Left lung (tissue), 10 donors: ENCODE measurements around the gene ATP6V0C. TPM values are rescaled to one million over a fixed set of nuclear protein-coding genes. Genes with fewer than 3 reads are reported as not detected.
A peak's percentile ranks its signal among the peaks of the same experiment; 100 is the strongest.
"Not testable (repeated sequence)": the region's sequence is repeated elsewhere in the genome, so short reads cannot be mapped to it uniquely, and the experiment has no call there.

Experiments
- ATAC-seq: fragments of 200-7000 bp; cut with Tn5 transposase; one replicate; pipeline ENCODE4 v1.9.1; 2020; ENCODE audit warnings: moderate library complexity
- DNase-seq, 4 donors: peaks; one replicate each; pipeline ENCODE4 v3.0.0-alpha.2; 2013 to 2020
- H3K27ac ChIP-seq, 2 donors: fragments of 200-600 bp; sonication (generic) in 1 of 2; one replicate each; pipeline versions ENCODE4 v1.5.0 to v1.8.0; 2020 to 2021
- H3K27me3 ChIP-seq, 2 donors: fragments of 200-600 bp; sonication (generic) in 1 of 2; one replicate each; pipeline versions ENCODE4 v1.5.0 to v1.8.0; 2020 to 2021
- H3K36me3 ChIP-seq, 2 donors: fragments of 200-600 bp; sonication (generic) in 1 of 2; one replicate each; pipeline versions ENCODE4 v1.5.0 to v1.8.0; 2020 to 2021
- H3K4me1 ChIP-seq, 2 donors: fragments of 200-600 bp; one replicate each; pipeline ENCODE4 v1.8.0; 2021
- H3K4me3 ChIP-seq, 2 donors: fragments of 200-600 bp; sonication (generic) in 1 of 2; one replicate each; pipeline versions ENCODE4 v1.5.0 to v1.8.0; 2020 to 2021; ENCODE audit warnings: mild to moderate bottlenecking in 1 of 2
- H3K9me3 ChIP-seq, 2 donors: fragments of 200-600 bp; sonication (generic) in 1 of 2; one replicate each; pipeline versions ENCODE4 v1.5.0 to v1.8.0; 2020 to 2021
- CTCF ChIP-seq, 2 donors: fragments of 200-600 bp; sonication (generic) in 1 of 2; IDR thresholded peaks; one replicate each; pipeline versions ENCODE4 v1.5.0 to v1.8.0; 2021; ENCODE audit warnings: antibody characterized with exemption in 2 of 2
- intact Hi-C, 2 donors: fragments of 100-400 bp; cut with DNase I; formaldehyde crosslinking; loops; one replicate each; pipeline versions ENCODE4 v1.11.2 to v1.14.2; 2022
- polyA plus RNA-seq, 6 donors: library from polyadenylated mRNA; unstranded; fragments of 120-200 nt; gene quantifications; one replicate each; pipeline ENCODE4 v1.2.1, GENCODE V29; 2013; ENCODE audit not compliant: insufficient read length in 6 of 6
- total RNA-seq, 2 donors: library from RNA; stranded (reverse); fragmentation: NEBNext Ultra II Directional; extraction: Animal tissue kit (Norgen Biotek cat#: 25700); gene quantifications; one replicate each; pipeline ENCODE4 v1.2.1, GENCODE V29; 2021
- donor health status: DM: no; HTN: yes; CAD: no.
- donor health status: DM: no; HTN: no; CAD: no.

ATP6V0C gene
- total and polyA plus RNA-seq, 8 donors = 76.6 to 333 (median 102) TPM

GRCh38 chr16:2476741-2477140 lies 37.0 kb upstream of the ATP6V0C start:
- peaks cover 0 to 26% of the 10 kb centered on the region in 2 donors for H3K27me3 ChIP-seq
- H3K9me3 ChIP-seq = no peaks in the 10 kb centered on the region
- peak overlapping the region in 1 of 2 donors; percentile 84 for H3K4me3 ChIP-seq
- DNase-seq = no peak
- no peaks in the 10 kb centered on the region for H3K36me3 ChIP-seq
- H3K4me1 ChIP-seq = peaks cover 29 to 67% of the 10 kb centered on the region in 2 donors
- ATAC-seq = peak; percentile 3
- H3K27ac ChIP-seq = peak overlapping the region in 1 of 2 donors; percentile 9
- intact Hi-C loops = no loop called here
- no peak for TF ChIP-seq CTCF (IDR thresholded peaks at IDR 0.05)

GRCh38 chr16:2477327-2477726 lies 36.4 kb upstream of the ATP6V0C start:
- intact Hi-C loops = no loop called here
- Histone ChIP-seq H3K4me1 (peaks cover 27 to 66% of the 10 kb centered on the region in 2 donors), H3K9me3 (no peaks in the 10 kb centered on the region), H3K27ac (peak overlapping the region in 1 of 2 donors; percentile 9), H3K36me3 (no peaks in the 10 kb centered on the region), H3K27me3 (peaks cover 0 to 21% of the 10 kb centered on the region in 2 donors), H3K4me3 (no peak overlapping the region)
- TF ChIP-seq CTCF (IDR thresholded peaks at IDR 0.05) = no peak
- ATAC-seq = no peak
- no peak for DNase-seq

GRCh38 chr16:2478279-2478678 lies 35.5 kb upstream of the ATP6V0C start:
- H3K9me3 ChIP-seq = no peaks in the 10 kb centered on the region
- intact Hi-C loops = no loop called here
- no peak overlapping the region for H3K4me3 ChIP-seq
- peaks cover 35 to 67% of the 10 kb centered on the region in 2 donors for H3K4me1 ChIP-seq
- DNase-seq = no peak
- TF ChIP-seq CTCF (IDR thresholded peaks at IDR 0.05) = no peak
- H3K36me3 ChIP-seq = no peaks in the 10 kb centered on the region
- ATAC-seq = no peak
- H3K27ac ChIP-seq = no peak overlapping the region
- H3K27me3 ChIP-seq = peaks cover 0 to 11% of the 10 kb centered on the region in 2 donors

GRCh38 chr16:2479996-2480395 lies 33.8 kb upstream of the ATP6V0C start:
- peaks cover 38 to 66% of the 10 kb centered on the region in 2 donors for H3K4me1 ChIP-seq
- ATAC-seq, H3K4me3 ChIP-seq, H3K27me3 ChIP-seq, DNase-seq, intact Hi-C loops, H3K9me3 ChIP-seq, H3K27ac ChIP-seq, H3K36me3 ChIP-seq: not testable (repeated sequence)

GRCh38 chr16:2480948-2481347 lies 32.8 kb upstream of the ATP6V0C start:
- ATAC-seq = peak; percentile 79
- peaks cover 34 to 68% of the 10 kb centered on the region in 2 donors for H3K4me1 ChIP-seq

More at GRCh38 chr16:2480948-2481347, 32.8 kb upstream of the ATP6V0C start:
- H3K9me3 ChIP-seq = no peaks in the 10 kb centered on the region
- H3K36me3 ChIP-seq = peaks cover 0 to 4% of the 10 kb centered on the region in 2 donors
- intact Hi-C loops = no loop called here
- peak overlapping the region; percentile 9 to 44 for H3K27ac ChIP-seq
- no peak overlapping the region for H3K4me3 ChIP-seq
- H3K27me3 ChIP-seq = no peaks in the 10 kb centered on the region
- no peak for TF ChIP-seq CTCF (IDR thresholded peaks at IDR 0.05)
- peak in 1 of 4 donors; percentile 83 for DNase-seq
